Gastrocnemius medialis (tissue), 4 donors: ENCODE results near the gene NELFA.

Experiments
- POLR2A ChIP-seq, 2 donors: fragments of 450-650 bp; IDR thresholded peaks; one replicate each; pipeline ENCODE4 v1.6.1; 2017; ENCODE audit warnings: antibody characterized with exemption in 2 of 2, mild to moderate bottlenecking in 2 of 2, moderate library complexity in 2 of 2
- TF ChIP-seq, protein P1 (sequence below), 5 experiments: fragments of 450-650 bp in 3 of 5; fragments of 200-600 bp in 2 of 5; sonication (generic) in 2 of 5; IDR thresholded peaks in 4 of 5; conservative IDR thresholded peaks in 1 of 5; 1 replicate in 4 of 5; 2 replicates in 1 of 5; pipeline ENCODE4 v1.5.1; 2016 to 2019; ENCODE audit warnings: antibody characterized with exemption in 5 of 5, mild to moderate bottlenecking in 3 of 5, moderate library complexity in 3 of 5

DNA sequence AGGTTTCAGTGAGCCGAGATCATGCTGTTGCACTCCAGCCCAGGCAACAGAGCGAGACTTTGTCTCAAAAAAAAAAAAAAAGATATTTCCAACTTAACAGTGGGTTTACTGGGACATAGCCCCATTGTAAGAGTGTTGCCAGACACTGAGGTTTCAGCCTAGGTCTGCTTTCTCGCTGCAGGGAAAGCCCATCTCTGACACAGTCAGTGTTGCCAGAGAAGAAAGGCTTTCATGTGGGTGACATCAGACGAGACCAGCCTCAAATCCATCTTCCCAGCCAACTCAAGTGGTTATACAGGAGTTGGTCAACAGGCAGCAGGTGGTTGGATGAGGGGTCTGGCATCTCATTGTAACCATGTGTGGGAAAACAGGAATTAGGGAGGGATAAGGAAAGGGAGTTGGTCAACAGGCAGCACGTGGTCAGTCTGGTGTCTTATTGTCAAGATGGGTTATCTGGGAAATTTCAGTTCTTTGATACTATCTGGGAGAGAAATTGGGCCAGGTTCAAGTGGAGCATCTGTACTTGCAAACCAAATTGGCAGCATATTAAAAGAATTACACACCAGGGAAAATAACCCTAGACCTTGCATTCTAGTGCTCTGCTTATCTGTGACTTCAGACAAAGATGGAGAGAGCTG, 41.1 kb downstream of the NELFA start:
- TF ChIP-seq POLR2A (IDR thresholded peaks at IDR 0.05) = no peak
- TF ChIP-seq, protein P1, sequence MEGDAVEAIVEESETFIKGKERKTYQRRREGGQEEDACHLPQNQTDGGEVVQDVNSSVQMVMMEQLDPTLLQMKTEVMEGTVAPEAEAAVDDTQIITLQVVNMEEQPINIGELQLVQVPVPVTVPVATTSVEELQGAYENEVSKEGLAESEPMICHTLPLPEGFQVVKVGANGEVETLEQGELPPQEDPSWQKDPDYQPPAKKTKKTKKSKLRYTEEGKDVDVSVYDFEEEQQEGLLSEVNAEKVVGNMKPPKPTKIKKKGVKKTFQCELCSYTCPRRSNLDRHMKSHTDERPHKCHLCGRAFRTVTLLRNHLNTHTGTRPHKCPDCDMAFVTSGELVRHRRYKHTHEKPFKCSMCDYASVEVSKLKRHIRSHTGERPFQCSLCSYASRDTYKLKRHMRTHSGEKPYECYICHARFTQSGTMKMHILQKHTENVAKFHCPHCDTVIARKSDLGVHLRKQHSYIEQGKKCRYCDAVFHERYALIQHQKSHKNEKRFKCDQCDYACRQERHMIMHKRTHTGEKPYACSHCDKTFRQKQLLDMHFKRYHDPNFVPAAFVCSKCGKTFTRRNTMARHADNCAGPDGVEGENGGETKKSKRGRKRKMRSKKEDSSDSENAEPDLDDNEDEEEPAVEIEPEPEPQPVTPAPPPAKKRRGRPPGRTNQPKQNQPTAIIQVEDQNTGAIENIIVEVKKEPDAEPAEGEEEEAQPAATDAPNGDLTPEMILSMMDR (IDR thresholded peaks at IDR 0.05 in 4 of 5, conservative IDR thresholded peaks at IDR 0.05 in 1 of 5) = no peak
